Ishikawa (cell line): ENCODE measurements around the gene PAFAH1B2.

Experiments
- CEBPB ChIP-seq: IDR thresholded peaks from 2 replicates; pipeline ENCODE4 v1.6.1; 2012
- CREB1 ChIP-seq: IDR thresholded peaks from 2 replicates; pipeline ENCODE4 v1.6.1; 2012; ENCODE audit warnings: low read depth
- EGR1 ChIP-seq: IDR thresholded peaks from 2 replicates; pipeline ENCODE4 v1.6.1; 2012
- EP300 ChIP-seq: IDR thresholded peaks from 2 replicates; pipeline ENCODE4 v1.6.1; 2012; ENCODE audit warnings: borderline replicate concordance
- FOXM1 ChIP-seq: IDR thresholded peaks from 2 replicates; pipeline ENCODE4 v1.6.1; 2012; ENCODE audit warnings: low read depth, borderline replicate concordance
- MAX ChIP-seq: IDR thresholded peaks from 2 replicates; pipeline ENCODE4 v1.6.1; 2012
- NFIC ChIP-seq: IDR thresholded peaks from 2 replicates; pipeline ENCODE4 v1.6.1; 2012
- RAD21 ChIP-seq: IDR thresholded peaks from 2 replicates; pipeline ENCODE4 v1.6.1; 2012; ENCODE audit warnings: low read depth
- REST ChIP-seq: IDR thresholded peaks from 2 replicates; pipeline ENCODE4 v1.6.1; 2012; ENCODE audit warnings: low read depth, mild to moderate bottlenecking
- TAF1 ChIP-seq: IDR thresholded peaks from 2 replicates; pipeline ENCODE4 v1.6.1; 2012; ENCODE audit warnings: low read depth, mild to moderate bottlenecking
- TCF12 ChIP-seq: IDR thresholded peaks from 2 replicates; pipeline ENCODE4 v1.6.1; 2012; ENCODE audit warnings: low read depth
- TEAD4 ChIP-seq: IDR thresholded peaks from 2 replicates; pipeline ENCODE4 v1.6.1; 2012
- USF1 ChIP-seq: IDR thresholded peaks from 2 replicates; pipeline ENCODE4 v1.6.1; 2012
- YY1 ChIP-seq: IDR thresholded peaks from 2 replicates; pipeline ENCODE4 v1.6.1; 2012; ENCODE audit warnings: low read depth
- ZBTB7A ChIP-seq: IDR thresholded peaks from 2 replicates; pipeline ENCODE4 v1.6.1; 2012; ENCODE audit warnings: low read depth

PAFAH1B2 gene

GRCh38 chr11:117177534-117178209 is 33.6 kb downstream of the PAFAH1B2 start:
- TF ChIP-seq CEBPB (no peak), MAX (no peak), EGR1 (no peak)

- TF ChIP-seq YY1, result peak; percentile 37; the same call in 1 of the 2 replicates
- TF ChIP-seq FOXM1, result no peak; the same call in 1 of the 2 replicates
- no peak for TF ChIP-seq CEBPB
- peak; percentile 98 for TF ChIP-seq MAX
- peak; percentile 37; the same call in 1 of the 2 replicates for TF ChIP-seq EP300
- TF ChIP-seq EGR1, result peak; percentile 14; the same call in 1 of the 2 replicates
- no peak; the same call in 1 of the 2 replicates for TF ChIP-seq TEAD4
- TF ChIP-seq REST, result no peak
- peak; percentile 51; the same call in 1 of the 2 replicates for TF ChIP-seq TAF1
- no peak for TF ChIP-seq NFIC
- peak; percentile 80; the same call in 1 of the 2 replicates for TF ChIP-seq ZBTB7A
- TF ChIP-seq RAD21, result no peak
- TF ChIP-seq USF1, result no peak
- TF ChIP-seq CREB1, result peak; percentile 74
- no peak for TF ChIP-seq TCF12
Measured at GRCh38 chr11:117178210-117179034, 34.3 kb downstream of the PAFAH1B2 start, which contains the start of gene SIDT2. SIDT2 (plus strand) TSS chr11:117178743; CDS start chr11:117179264, 521 bp downstream.

- TF ChIP-seq RAD21 (no peak), TEAD4 (no peak), FOXM1 (no peak), YY1 (0 out of 2 replicates have a peak, but pooled peaks have one; percentile 37), TCF12 (no peak), TAF1 (no peak), EGR1 (no peak), REST (no peak)
Measured at GRCh38 chr11:117179048-117179999, 35.2 kb downstream of the PAFAH1B2 start.

GRCh38 chr11:117180020-117180419 is 35.9 kb downstream of the PAFAH1B2 start:
- TF ChIP-seq TCF12, result no peak
- TF ChIP-seq REST, result no peak
